CD8-positive, alpha-beta memory T cell (primary cell): ENCODE data around the gene RAMP1. TPM values are rescaled to one million over a fixed set of nuclear protein-coding genes. Genes with fewer than 3 reads are reported as not detected.
A peak's percentile ranks its signal among the peaks of the same experiment; 100 is the strongest.

Experiments used
- CTCF ChIA-PET: fragments of 350-600 bp; sonication (Branson Sonifier 250); formaldehyde crosslinking; loops from one replicate; lab custom pipeline; 2021; ENCODE audit warnings: antibody characterized with exemption; lab: Charles Lee
- POLR2A ChIA-PET: fragments of 350-600 bp; sonication (Branson Sonifier 250); formaldehyde crosslinking; loops from one replicate; lab custom pipeline; 2021; ENCODE audit warnings: antibody characterized with exemption; lab: Charles Lee
- DNase-seq, 5 donors: peaks; one replicate each; pipeline versions ENCODE4 v3.0.0 to v3.0.0-alpha.2; 2020 to 2022; ENCODE audit warnings: mixed read lengths in 1 of 5
- H3K27ac ChIP-seq: one replicate; pipeline ENCODE4 v1.7.0; 2013; ENCODE audit warnings: low read depth, mild to moderate bottlenecking, low read length, moderate library complexity
- H3K27me3 ChIP-seq: 2 replicates; pipeline ENCODE4 v1.7.0; 2013; ENCODE audit warnings: low read length, mild to moderate bottlenecking; ENCODE audit not compliant: insufficient read depth, poor library complexity, severe bottlenecking
- H3K36me3 ChIP-seq: 2 replicates; pipeline ENCODE4 v1.7.0; 2013; ENCODE audit warnings: mild to moderate bottlenecking, low read length, moderate library complexity; ENCODE audit not compliant: insufficient read depth
- H3K4me1 ChIP-seq: 2 replicates; pipeline ENCODE4 v1.7.0; 2013; ENCODE audit warnings: mild to moderate bottlenecking, low read length, moderate library complexity; ENCODE audit not compliant: insufficient read depth
- H3K4me3 ChIP-seq: 2 replicates; pipeline ENCODE4 v1.7.0; 2013; ENCODE audit warnings: mild to moderate bottlenecking, low read length
- H3K9me3 ChIP-seq: 2 replicates; pipeline ENCODE4 v1.7.0; 2013; ENCODE audit warnings: mild to moderate bottlenecking, low read length
- H3K27ac Mint-ChIP-seq, 8 donors: one replicate each; pipeline ENCODE4 v1.8.0; 2020 to 2021; ENCODE audit warnings: mixed read lengths in 8 of 8, mild to moderate bottlenecking in 6 of 8, inconsistent platforms in 3 of 8, moderate library complexity in 3 of 8
- H3K27me3 Mint-ChIP-seq, 2 donors: one replicate each; pipeline ENCODE4 v1.8.0; 2020 to 2021; ENCODE audit warnings: mixed read lengths in 2 of 2, mild to moderate bottlenecking in 1 of 2, moderate library complexity in 1 of 2
- H3K36me3 Mint-ChIP-seq, 3 donors: one replicate each; pipeline ENCODE4 v1.8.0; 2020 to 2021; ENCODE audit warnings: mixed read lengths in 3 of 3, inconsistent platforms in 1 of 3, mild to moderate bottlenecking in 1 of 3
- H3K4me1 Mint-ChIP-seq, 3 donors: one replicate each; pipeline ENCODE4 v1.8.0; 2020 to 2021; ENCODE audit warnings: mixed read lengths in 3 of 3, inconsistent platforms in 1 of 3, mild to moderate bottlenecking in 1 of 3
- H3K4me3 Mint-ChIP-seq, 7 donors: one replicate each; pipeline ENCODE4 v1.8.0; 2020 to 2021; ENCODE audit warnings: mixed read lengths in 7 of 7, mild to moderate bottlenecking in 6 of 7, moderate library complexity in 4 of 7, inconsistent platforms in 2 of 7
- H3K9me3 Mint-ChIP-seq, 5 donors: one replicate each; pipeline ENCODE4 v1.8.0; 2020 to 2022; ENCODE audit warnings: mixed read lengths in 5 of 5, mild to moderate bottlenecking in 3 of 5, moderate library complexity in 2 of 5, inconsistent platforms in 1 of 5
- polyA plus RNA-seq: library from polyadenylated mRNA; unstranded; fragments of 300-500 nt; fragmentation: Illumina TruSeq; gene quantifications from one replicate; pipeline ENCODE4 v1.2.3, GENCODE V29; 2021
- total RNA-seq, 2 experiments: library from RNA; stranded (reverse); gene quantifications; one replicate each; pipeline ENCODE4 v1.2.3, GENCODE V29; 2021

The RAMP1 gene
- total RNA-seq (under 1 TPM; 0.60 to 0.63 TPM), polyA plus RNA-seq (0.59 TPM)

DNA sequence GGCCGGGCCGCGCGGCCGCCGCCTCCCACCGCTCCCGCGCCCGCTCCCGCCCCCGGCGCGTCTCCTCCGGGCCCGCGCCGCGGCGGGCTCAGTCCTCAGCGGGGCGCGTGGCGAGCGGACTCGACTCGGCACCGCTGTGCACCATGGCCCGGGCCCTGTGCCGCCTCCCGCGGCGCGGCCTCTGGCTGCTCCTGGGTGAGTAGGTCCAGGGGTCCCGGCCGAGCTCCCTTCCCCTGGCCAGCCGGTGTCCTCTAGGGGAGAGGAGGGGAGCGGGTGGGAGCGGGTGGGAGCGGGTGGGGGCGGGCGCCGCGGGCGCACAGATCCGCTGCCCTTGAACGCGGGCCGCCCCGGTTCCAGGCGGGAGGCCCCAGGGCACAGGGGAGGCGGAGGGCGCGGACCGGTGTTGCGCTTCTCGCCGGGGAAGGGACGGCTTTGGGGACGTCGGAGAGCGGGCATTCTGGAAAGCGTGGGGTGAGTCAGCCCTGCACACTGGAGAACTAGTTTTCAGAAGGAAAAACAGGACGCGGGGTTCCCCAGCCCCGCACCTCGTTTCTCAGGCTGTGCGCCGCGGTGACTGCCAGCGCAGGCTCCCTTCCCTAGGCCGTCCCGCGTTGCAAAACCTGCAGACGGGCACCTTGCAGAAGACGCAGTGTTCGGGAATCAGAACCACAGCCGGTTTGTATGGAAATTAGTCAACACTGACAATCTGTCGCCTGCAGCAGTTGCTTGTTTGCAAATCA is at the start of gene RAMP1:
Gene RAMP1, plus strand, starts transcription at position 91 of the 740 bp plus-strand sequence. Its CDS starts 53 bp downstream, at position 144.
- H3K9me3 Mint-ChIP-seq, result no peaks in the 10 kb centered on the region
- ChIA-PET POLR2A (no interaction called here), CTCF (no interaction called here)
- H3K27ac Mint-ChIP-seq, result no peak within 1 kb of the TSS
- H3K36me3 Mint-ChIP-seq, result no peaks in the 10 kb centered on the region
- Histone ChIP-seq H3K36me3 (no peaks in the 10 kb centered on the region), H3K4me3 (no peak within 1 kb of the TSS), H3K4me1 (no peaks in the 10 kb centered on the region), H3K9me3 (no peaks in the 10 kb centered on the region), H3K27ac (no peak within 1 kb of the TSS), H3K27me3 (no peaks in the 10 kb centered on the region)
- peaks cover 39 to 58% of the 10 kb centered on the region in 2 donors for H3K27me3 Mint-ChIP-seq
- H3K4me1 Mint-ChIP-seq, result peaks cover 3 to 6% (median 4%) of the 10 kb centered on the region in 3 donors
- peak within 1 kb of the TSS in 3 of 7 donors; percentile 26 to 83 (median 51) for H3K4me3 Mint-ChIP-seq
- DNase-seq, result no peak

DNA sequence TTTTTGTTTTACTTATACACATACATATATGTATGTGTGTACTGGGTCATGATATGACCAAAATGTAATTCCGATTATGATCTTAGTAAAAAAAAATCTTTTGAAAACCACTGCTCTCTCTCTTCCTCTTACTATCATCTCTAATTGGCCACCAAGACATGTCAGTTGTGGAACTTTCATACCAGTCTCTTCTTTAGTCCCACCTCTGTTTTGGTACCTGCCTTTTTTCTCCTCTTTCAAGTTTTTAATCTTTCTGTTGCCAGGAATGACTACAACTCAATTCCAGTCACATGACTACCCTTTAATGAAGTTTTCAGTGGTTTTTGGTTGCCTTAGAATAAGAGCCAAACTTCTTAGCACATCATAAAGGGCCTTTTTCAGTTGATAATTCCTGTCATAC is 43.8 kb upstream of the RAMP1 start:
- Histone ChIP-seq H3K4me3 (no peak overlapping the region), H3K27me3 (no peaks in the 10 kb centered on the region), H3K9me3 (no peaks in the 10 kb centered on the region), H3K27ac (no peak overlapping the region), H3K4me1 (no peaks in the 10 kb centered on the region), H3K36me3 (no peaks in the 10 kb centered on the region)
- H3K27me3 Mint-ChIP-seq, result no peaks in the 10 kb centered on the region
- peaks cover 0 to 9% (median 0%) of the 10 kb centered on the region in 3 donors for H3K36me3 Mint-ChIP-seq
- H3K9me3 Mint-ChIP-seq, result no peaks in the 10 kb centered on the region
- no peaks in the 10 kb centered on the region for H3K4me1 Mint-ChIP-seq
- POLR2A ChIA-PET, result no interaction called here
- H3K4me3 Mint-ChIP-seq, result no peak overlapping the region
- H3K27ac Mint-ChIP-seq, result no peak overlapping the region
- CTCF ChIA-PET, result no interaction called here
- no peak for DNase-seq

- no peak overlapping the region for H3K27ac ChIP-seq
- DNase-seq, result no peak
- H3K4me3 ChIP-seq, result no peak overlapping the region
- H3K9me3 Mint-ChIP-seq, result no peaks in the 10 kb centered on the region
- H3K4me3 Mint-ChIP-seq, result no peak overlapping the region
- no peaks in the 10 kb centered on the region for H3K27me3 Mint-ChIP-seq
- H3K9me3 ChIP-seq, result no peaks in the 10 kb centered on the region
- H3K27ac Mint-ChIP-seq, result no peak overlapping the region
- no peaks in the 10 kb centered on the region for H3K4me1 ChIP-seq
- H3K27me3 ChIP-seq, result no peaks in the 10 kb centered on the region
- POLR2A ChIA-PET, result no interaction called here
- CTCF ChIA-PET, result no interaction called here
- peaks cover 0 to 9% (median 0%) of the 10 kb centered on the region in 3 donors for H3K36me3 Mint-ChIP-seq
- no peaks in the 10 kb centered on the region for H3K4me1 Mint-ChIP-seq
- H3K36me3 ChIP-seq, result no peaks in the 10 kb centered on the region
These were observed 42.9 kb upstream of the RAMP1 start for GRCh38 chr2:237816531-237816930.

GRCh38 chr2:237818066-237818473 is 41.4 kb upstream of the RAMP1 start:
- H3K9me3 Mint-ChIP-seq, result no peaks in the 10 kb centered on the region
- H3K27me3 Mint-ChIP-seq, result no peaks in the 10 kb centered on the region
- CTCF ChIA-PET, result no interaction called here
- DNase-seq, result no peak
- POLR2A ChIA-PET, result no interaction called here
- no peak overlapping the region for H3K27ac ChIP-seq
- H3K27me3 ChIP-seq, result no peaks in the 10 kb centered on the region
- H3K27ac Mint-ChIP-seq, result no peak overlapping the region
- no peaks in the 10 kb centered on the region for H3K9me3 ChIP-seq
- H3K4me1 Mint-ChIP-seq, result no peaks in the 10 kb centered on the region
- no peak overlapping the region for H3K4me3 ChIP-seq
- H3K36me3 ChIP-seq, result no peaks in the 10 kb centered on the region
- H3K4me1 ChIP-seq, result no peaks in the 10 kb centered on the region
- peaks cover 0 to 9% (median 0%) of the 10 kb centered on the region in 3 donors for H3K36me3 Mint-ChIP-seq
- no peak overlapping the region for H3K4me3 Mint-ChIP-seq

- H3K9me3 Mint-ChIP-seq, result no peaks in the 10 kb centered on the region
- H3K27ac Mint-ChIP-seq, result no peak overlapping the region
- CTCF ChIA-PET, result no interaction called here
- no peaks in the 10 kb centered on the region for H3K27me3 Mint-ChIP-seq
- POLR2A ChIA-PET, result no interaction called here
- Histone ChIP-seq H3K4me1 (no peaks in the 10 kb centered on the region), H3K27ac (no peak overlapping the region), H3K9me3 (no peaks in the 10 kb centered on the region), H3K4me3 (no peak overlapping the region), H3K27me3 (no peaks in the 10 kb centered on the region), H3K36me3 (no peaks in the 10 kb centered on the region)
- H3K4me1 Mint-ChIP-seq, result no peaks in the 10 kb centered on the region
- DNase-seq, result no peak
- peaks cover 0 to 9% (median 0%) of the 10 kb centered on the region in 3 donors for H3K36me3 Mint-ChIP-seq
- H3K4me3 Mint-ChIP-seq, result no peak overlapping the region
These were observed 40.2 kb upstream of the RAMP1 start for GRCh38 chr2:237819231-237819630.

- H3K36me3 ChIP-seq, result no peaks in the 10 kb centered on the region
- no peaks in the 10 kb centered on the region for H3K27me3 ChIP-seq
- H3K27ac ChIP-seq, result no peak overlapping the region
- no peak for DNase-seq
- Mint-ChIP-seq H3K4me1 (no peaks in the 10 kb centered on the region), H3K27ac (peak overlapping the region in 1 of 8 donors; percentile 26), H3K36me3 (peaks cover 0 to 9% (median 0%) of the 10 kb centered on the region in 3 donors), H3K27me3 (peaks cover 0 to 2% of the 10 kb centered on the region in 2 donors), H3K4me3 (no peak overlapping the region), H3K9me3 (no peaks in the 10 kb centered on the region)
- no peaks in the 10 kb centered on the region for H3K4me1 ChIP-seq
- H3K4me3 ChIP-seq, result no peak overlapping the region
- H3K9me3 ChIP-seq, result no peaks in the 10 kb centered on the region
- CTCF ChIA-PET, result no interaction called here
- POLR2A ChIA-PET, result no interaction called here
These were observed 39.0 kb upstream of the RAMP1 start for GRCh38 chr2:237820421-237820820.

GRCh38 chr2:237823544-237823943 is 35.9 kb upstream of the RAMP1 start:
- ChIA-PET CTCF (no interaction called here), POLR2A (no interaction called here)
- H3K27ac Mint-ChIP-seq, result no peak overlapping the region
- no peak overlapping the region for H3K4me3 Mint-ChIP-seq
- H3K36me3 Mint-ChIP-seq, result peaks cover 0 to 3% (median 0%) of the 10 kb centered on the region in 3 donors
- Histone ChIP-seq H3K36me3 (no peaks in the 10 kb centered on the region), H3K27me3 (no peaks in the 10 kb centered on the region), H3K9me3 (no peaks in the 10 kb centered on the region), H3K4me1 (no peaks in the 10 kb centered on the region), H3K4me3 (no peak overlapping the region), H3K27ac (no peak overlapping the region)
- peaks cover 0 to 2% of the 10 kb centered on the region in 2 donors for H3K27me3 Mint-ChIP-seq
- no peaks in the 10 kb centered on the region for H3K9me3 Mint-ChIP-seq
- H3K4me1 Mint-ChIP-seq, result no peaks in the 10 kb centered on the region
- no peak for DNase-seq

DNA sequence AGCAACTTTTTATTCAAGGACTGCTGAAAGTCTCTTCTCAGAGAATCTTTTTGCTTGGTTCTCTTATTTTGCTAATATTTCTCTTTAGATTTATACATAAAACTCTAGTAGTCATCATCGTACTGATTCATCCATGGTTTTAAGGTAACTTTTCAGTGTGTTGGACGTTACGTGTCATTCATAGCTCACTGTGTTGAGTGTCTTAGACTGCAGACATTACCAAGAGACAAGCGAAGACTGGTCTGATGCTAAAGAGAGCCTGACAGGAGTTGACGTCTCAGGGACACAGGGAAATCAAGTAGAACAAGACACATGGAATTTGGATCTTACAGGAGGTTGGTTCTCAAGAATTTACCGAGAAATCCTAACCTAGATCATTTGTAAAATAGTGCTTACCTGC is 35.3 kb upstream of the RAMP1 start:
- no peak overlapping the region for H3K27ac Mint-ChIP-seq
- H3K4me1 ChIP-seq, result no peaks in the 10 kb centered on the region
- POLR2A ChIA-PET, result no interaction called here

More for the DNA sequence above, 35.3 kb upstream of the RAMP1 start:
- H3K27me3 ChIP-seq, result no peaks in the 10 kb centered on the region
- Mint-ChIP-seq H3K27me3 (peaks cover 0 to 2% of the 10 kb centered on the region in 2 donors), H3K36me3 (peaks cover 0 to 3% (median 0%) of the 10 kb centered on the region in 3 donors), H3K4me1 (no peaks in the 10 kb centered on the region), H3K4me3 (no peak overlapping the region), H3K9me3 (no peaks in the 10 kb centered on the region)
- no peaks in the 10 kb centered on the region for H3K9me3 ChIP-seq
- H3K27ac ChIP-seq, result no peak overlapping the region
- DNase-seq, result no peak
- CTCF ChIA-PET, result no interaction called here
- H3K4me3 ChIP-seq, result no peak overlapping the region
- no peaks in the 10 kb centered on the region for H3K36me3 ChIP-seq
